NOMO-1 treated with DMSO at 0.1 percent for 48 hours (cell line): ENCODE measurements around the gene TRNAU1AP.
"Not testable (repeated sequence)": the region's sequence is repeated elsewhere in the genome, so short reads cannot be mapped to it uniquely, and the experiment has no call there.

Experiments
- DNase-seq: peaks from one replicate; lab custom pipeline; 2025; ENCODE audit not compliant: unreplicated experiment; lab: John Stamatoyannopoulos, UW

TRNAU1AP gene

DNA sequence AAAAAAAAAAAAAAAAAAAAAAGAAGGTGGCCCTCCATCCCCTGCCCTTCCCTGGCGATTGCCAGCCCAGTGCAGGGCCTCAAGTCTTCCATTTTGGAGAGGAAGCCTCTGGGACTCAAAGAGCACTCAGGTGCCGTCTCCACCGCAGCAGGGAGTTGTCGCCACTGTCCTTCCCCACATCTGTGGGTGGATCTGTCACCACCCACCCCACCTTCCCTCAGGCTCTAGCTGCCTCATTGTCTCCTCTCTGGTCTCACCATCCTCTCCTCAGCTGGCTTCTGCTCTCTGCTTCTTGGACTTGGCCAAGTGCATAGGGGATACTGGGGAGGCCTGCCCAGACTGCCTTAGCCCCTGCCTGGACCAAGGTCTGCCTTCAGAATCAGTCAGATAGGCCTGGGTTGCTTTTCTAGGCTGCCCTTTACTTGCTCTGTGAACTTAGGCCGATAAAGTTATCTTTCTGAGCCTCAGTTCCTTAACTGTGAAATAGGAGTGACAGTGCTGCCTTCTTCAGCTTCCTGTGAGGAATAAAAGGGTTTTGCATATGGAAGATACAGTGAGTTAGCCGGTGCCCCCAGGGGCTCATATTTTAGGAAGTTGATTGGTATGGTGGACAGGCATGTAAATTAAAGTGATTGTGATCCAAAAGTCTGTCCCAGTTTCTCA, 31.3 kb upstream of the TRNAU1AP start:
- DNase-seq, result no peak

DNA sequence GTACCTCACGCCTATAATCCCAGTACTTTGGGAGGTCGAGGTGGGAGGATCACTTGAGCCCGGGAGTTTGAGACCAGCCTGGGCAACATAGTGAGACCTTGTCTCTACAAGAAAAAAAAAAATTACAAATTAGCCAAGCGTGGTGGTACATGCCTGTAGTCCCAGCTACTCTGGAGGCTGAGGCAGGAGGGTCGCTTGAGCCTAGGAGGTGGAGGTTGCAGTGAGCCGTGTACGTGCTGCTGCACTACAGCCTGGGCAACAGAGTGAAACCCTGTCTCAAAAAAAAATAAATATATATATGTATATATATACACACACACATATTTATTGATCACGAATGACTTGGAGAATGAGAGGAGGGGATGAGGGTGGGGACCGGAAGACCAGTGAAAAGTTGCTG, 30.3 kb upstream of the TRNAU1AP start:
- not testable (repeated sequence) for DNase-seq

DNA sequence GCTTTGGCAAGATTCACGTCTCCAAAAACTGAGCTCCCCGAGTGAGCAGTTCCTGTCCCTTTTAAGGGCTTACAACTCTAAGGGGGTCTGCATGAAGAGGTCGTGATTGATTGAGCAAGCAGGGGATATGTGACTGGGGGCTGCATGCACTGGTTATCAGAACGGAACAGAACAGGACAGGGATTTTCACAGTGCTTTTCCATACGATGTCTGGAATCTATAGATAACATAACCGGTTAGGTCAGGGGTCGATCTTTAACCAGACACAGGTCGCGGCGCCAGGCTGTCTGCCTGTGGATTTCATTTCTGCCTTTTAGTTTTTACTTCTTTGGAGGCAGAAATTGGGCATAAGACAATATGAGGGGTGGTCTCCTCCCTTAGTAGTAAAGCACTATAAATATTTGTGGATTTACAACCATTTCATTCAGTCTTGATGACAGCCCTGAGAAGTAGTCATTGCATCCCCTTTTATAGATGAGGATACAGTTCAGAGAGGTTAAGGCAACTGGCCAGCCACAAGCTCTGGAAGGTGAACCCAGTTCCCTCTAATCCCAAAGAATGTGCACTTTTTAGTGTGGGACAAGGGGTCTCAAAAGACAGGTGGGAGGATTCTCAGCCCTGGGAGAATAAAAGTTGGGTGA, 27.8 kb upstream of the TRNAU1AP start:
- DNase-seq, result not testable (repeated sequence)

DNA sequence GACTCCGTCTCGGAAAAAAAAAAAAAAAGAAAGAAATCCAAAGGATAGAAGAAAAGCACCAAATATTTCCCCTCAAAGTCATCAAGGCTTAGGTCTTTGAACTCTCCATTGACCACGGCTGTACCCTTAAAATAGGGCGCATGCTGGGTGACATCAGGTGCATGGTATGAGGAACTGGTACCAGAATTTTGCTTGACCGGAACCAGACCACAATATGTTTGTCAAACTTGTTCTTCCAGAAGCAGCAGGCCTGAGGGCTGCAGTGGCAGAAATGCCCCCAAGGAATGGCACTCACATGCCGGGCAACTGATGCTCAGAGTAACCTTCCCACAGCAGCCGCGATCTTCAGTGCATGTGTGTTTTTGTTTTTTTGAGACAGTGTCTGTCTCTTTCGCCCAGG, 26.0 kb upstream of the TRNAU1AP start:
- no peak for DNase-seq

DNA sequence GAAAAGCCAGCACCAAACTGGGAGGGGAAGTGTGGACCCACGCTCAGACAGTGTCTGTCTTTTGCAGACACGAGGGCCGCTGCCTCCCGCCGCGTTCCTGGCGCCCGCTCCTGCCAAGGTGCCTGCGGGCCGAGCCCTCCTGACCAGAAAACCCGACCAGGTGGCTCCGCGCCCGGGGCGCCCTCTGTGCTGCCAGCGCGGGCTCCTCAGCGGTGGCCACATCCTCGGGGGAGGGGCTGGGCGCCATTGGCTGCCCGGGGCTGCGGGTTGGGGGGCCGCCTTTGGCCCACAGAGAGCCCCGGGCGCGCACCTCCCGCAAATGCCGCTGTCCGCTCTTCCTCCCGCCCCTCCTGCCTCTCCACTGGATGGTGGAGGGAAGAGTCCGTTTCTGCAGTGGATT, 22.4 kb upstream of the TRNAU1AP start:
- DNase-seq, result no peak

DNA sequence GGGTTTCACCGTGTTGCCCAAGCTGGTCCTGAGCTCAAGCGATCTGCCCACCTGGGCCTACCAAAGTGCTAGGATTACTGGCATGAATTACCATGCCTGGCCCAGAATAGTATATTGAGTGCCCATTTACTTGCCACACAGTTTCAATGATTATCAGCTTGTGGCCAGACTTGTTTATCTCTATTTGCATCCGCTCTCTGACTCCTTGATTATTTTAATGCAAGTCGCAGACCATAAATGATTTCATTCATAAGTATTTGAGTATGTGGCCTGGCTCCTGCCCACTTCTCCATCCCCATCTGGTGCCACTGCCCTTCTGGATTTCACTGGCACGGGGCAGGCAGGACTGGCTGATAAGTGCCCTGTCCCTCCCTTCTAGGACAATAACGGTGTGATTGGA, 18.2 kb upstream of the TRNAU1AP start:
- DNase-seq, result no peak

DNA sequence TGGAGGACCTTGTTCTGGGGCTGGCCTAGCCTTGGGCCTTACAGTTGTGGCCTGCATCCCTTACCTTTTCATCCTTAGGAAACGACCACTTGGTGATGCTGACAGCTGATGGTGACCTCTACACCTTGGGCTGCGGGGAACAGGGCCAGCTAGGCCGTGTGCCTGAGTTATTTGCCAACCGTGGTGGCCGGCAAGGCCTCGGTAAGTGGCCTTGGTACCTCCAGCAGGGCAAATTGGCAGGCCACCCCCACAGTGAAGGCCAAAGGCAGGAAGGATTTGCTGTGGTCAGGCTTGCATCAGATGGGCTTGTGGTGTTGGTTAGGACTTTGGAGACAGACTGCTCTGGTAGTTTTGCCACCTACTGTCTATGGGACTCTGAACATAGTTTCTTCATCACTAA, 17.7 kb upstream of the TRNAU1AP start:
- DNase-seq, result no peak

DNA sequence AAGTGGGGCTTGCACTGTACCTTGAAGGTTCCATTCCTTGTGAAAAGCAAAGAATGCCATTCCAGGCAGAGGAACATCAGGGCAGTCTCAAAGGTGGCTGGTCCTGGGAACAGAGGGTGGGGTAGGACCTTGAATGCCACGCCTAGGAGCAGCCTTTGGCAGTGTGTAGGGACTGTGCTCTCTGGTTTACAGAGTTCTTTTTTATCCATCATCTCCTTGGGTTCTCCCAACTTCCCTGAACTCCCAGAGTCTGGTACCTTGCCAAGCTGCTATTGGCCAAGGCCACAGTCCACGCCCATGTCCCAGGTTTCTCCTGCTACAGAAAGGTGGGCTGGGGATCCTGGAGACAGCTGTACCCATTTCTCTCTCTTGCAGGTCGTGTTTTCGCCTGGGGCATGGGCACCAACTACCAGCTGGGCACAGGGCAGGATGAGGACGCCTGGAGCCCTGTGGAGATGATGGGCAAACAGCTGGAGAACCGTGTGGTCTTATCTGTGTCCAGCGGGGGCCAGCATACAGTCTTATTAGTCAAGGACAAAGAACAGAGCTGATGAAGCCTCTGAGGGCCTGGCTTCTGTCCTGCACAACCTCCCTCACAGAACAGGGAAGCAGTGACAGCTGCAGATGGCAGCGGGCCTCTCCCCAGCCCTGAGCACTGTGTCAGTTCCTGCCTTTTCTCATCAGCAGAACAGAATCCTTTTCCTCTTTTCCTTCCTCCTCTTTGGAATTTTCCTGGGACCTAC, 15.3 kb upstream of the TRNAU1AP start:
- no peak for DNase-seq

DNA sequence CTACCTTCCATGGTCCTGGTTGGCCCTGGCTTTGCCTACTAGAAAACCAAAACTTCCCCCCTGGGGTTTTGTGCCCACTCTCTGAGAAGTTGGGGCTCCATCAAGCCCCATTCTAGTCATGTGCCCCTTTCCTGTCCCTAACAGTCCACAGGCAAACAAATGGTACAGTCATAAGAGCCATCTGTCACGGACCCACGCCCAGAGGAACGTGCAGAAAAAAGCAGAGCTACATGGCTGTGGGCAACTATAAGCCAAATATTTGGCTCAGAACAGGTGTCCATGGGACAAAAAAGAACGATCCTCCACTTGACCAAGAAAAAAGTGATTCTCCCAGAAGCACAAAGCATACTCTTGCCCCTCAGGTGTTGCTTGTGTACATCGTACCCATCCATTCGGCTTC, 14.6 kb upstream of the TRNAU1AP start:
- DNase-seq, result no peak

DNA sequence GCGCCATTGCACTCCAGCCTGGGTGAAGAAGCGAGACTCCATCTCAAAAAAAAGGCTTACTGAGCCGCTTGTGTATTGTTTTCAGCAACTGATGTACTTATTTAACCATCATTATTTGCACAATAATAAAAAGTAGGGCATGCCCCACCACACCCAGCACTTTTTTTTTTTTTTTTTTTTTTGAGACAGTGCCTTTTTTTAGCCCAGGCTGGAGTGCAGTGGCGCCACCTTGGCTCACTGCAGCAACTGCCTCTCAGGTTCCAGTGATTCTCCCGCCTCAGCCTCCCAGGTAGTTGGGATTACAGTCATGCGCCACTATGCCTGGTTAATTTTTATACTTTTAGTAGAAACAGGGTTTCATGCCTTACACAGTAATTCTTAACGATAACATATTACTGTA, 12.2 kb upstream of the TRNAU1AP start:
- no peak for DNase-seq

DNA sequence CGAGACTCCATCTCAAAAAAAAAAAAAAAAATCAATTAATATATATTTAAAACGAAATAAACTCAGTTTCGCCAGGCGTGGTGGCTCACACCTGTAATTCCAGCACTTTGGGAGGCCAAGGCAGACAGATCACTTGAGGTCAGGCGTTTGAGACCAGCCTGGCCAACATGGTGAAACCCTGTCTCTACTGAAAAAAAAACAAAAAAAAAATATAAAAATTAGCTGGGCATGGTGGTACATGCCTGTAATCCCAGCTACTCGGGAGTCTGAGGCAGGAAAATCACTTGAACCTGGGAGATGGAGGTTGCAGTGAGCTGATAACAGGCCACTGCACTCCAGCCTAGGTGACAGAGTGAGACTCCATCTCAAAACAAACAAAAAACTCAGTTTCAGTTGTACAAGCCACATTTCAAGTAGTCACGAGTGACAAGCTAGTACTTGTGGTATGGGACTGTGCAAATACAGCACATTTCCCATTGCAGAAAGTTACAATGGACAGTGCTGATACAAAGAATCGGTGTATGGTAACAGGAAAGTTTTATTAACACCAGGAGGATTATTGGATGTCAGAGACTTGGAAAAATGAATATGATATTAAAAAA, 11.4 kb upstream of the TRNAU1AP start:
- DNase-seq, result not testable (repeated sequence)

DNA sequence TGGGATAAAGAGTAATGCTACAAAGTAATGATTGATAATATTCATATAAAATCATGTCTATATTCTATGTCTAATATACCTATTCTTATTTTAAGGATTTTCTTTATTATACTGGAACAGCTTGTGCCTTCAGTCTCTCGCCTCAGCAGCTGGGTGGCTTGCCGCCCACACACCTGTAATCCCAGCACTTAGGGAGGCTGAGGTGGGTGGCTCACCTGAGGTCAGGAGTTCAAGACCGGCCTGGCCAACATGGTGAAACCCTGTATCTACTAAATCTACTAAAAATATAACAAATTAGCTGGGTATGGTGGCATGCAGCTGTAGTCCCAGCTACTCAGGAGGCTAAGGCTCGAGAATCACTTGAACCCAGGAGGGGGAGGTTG, 7.6 kb upstream of the TRNAU1AP start:
- DNase-seq, result no peak

DNA sequence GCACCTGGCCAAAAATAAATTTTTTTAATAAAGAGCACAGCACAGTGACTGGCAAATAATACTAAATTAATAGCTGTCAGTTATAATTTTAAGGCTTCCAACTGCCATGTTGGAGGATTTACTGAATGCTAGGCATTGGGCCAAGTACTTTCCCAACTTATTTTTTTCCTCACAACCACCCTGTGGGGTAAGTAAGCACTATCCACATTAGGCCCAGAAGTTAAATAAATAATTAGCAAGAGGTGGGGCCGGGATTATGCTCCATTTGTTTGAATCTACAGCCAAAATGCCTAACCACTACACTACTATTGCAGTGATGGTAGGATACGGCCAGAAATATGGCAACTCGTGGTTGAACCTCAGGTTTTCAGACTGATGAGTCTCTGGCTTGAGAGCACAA, 4.6 kb upstream of the TRNAU1AP start:
- DNase-seq, result no peak

DNA sequence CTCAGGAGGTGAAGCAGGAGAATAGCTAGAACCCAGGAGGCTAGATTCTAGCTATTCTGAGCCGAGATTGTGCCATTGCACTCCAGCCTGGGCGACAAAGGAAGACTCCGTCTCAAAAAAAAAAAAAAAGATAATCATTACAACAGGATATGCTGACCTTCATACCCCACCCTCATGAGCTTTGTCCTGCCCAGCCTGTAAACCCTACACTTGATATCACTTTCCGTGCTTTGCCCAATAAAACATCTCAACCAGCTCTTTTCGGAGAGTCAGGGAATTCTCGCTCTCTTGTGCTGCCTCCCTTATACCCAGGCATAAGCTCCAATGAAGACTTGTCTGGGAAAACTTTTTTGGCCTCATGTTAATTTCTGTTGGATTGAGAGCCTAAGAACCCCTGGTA, 1.5 kb upstream of the TRNAU1AP start:
- no peak for DNase-seq

DNA sequence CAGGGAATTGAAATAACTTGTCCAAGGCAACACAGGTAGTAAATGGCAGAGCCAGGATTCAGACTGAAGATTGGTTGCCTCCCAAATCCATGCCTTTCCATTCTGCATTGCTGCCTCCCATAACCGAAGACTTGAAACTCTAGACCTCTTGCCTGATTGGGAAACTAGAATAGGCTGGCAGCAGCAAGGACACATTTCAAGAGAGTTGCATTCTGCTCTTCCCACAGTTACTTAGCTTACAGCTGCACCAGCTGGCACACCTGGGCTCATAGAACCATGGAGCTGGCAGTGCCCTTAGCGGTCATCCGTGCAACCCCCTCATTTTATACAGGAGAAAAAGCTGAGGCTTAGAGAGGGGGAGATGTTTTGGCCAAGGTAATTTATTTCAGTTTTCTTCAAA, 8.0 kb downstream of the TRNAU1AP start:
- no peak for DNase-seq

DNA sequence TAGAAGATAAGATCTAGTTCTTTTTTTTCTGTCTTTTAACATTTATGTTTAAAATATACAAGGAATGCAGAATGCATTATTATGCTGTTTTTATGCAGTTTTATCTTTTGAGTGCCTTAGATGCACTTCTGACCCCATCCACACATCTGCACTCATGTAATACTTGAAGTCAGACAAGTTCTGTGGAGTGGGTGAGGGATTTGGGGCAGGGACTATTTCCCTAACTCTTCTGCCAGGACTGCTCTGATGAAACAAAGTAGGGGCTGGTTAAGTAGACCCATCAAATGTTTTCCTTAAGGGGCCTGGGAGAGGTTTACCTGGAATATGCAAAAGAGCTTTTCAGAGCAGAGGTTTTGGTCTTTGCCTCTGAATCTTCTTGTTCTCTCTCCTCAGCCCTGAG, 11.4 kb downstream of the TRNAU1AP start:
- no peak for DNase-seq

DNA sequence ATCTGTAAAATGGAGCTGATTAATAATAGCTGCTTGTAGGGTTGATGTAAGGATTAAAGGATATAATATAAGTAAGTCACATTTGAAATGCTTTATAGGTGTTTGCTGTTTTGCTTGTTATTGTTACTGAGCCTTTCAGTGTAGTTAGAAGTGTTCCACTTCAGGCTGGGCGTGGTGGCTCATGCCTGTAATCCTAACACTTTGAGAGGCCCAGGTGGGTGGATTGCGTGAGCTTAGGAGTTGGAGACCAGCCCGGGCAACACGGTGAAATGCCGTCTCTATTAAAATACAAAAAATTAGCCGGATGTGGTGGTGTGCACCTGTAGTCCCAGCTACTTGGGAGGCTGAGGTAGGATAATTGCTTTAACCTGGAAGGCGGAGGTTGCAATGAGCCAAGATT, 12.2 kb downstream of the TRNAU1AP start:
- DNase-seq, result no peak

DNA sequence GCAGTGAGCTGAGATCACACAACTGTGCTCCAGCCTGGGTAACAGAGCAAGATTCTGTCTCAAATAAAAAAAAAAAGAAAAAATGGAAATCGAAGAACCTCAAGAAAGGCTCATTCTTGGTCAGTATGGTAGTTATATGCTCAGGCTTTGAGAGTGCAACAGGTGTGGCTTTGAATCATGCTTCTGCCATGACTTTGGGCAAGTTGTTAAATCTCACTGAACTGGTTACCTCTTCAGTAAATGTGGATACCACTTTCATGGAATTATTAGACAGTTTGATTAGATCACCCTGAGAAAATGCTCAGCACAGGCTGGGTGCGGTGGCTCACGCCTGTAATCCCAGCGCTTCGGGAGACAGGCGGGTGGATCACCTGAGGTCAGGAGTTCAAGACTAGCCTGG, 12.8 kb downstream of the TRNAU1AP start:
- no peak for DNase-seq

DNA sequence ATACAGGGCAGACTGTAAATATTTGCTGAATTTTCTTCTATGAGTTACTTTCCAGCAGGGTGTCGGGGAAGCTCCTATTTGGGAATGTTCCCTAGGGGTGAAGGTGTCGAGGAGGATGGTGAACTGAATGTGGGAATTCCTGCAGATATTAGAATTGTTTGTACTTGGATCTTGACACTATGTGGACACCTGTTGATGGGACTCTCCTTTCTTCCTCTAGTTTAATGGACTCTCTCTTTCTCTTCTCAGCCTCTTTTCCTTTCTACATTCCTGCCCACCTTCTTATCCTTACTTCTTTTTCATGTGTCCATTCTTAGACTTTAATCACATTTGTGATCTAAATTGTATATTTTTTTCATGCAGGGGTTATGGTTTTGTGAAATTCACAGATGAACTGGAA, 14.0 kb downstream of the TRNAU1AP start:
- no peak for DNase-seq

DNA sequence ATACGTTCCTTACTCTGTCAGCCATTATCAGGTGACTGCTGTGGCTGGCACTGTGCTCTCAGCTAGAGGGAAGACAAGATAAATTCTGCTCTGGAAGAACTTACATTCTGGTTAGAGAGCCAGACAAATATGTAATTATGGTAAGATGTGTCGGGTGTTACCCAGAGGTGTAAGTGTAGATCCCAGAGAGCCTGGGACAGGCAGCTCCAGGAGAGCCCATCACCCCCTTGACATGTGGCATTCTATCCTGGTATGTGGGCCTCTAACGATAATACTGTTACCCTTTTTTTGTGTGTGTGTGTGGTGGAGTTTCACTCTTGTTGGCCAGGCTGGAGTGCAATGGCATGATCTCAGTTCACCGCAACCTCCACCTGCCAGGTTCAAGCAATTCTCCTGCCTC, 19.0 kb downstream of the TRNAU1AP start:
- no peak for DNase-seq

DNA sequence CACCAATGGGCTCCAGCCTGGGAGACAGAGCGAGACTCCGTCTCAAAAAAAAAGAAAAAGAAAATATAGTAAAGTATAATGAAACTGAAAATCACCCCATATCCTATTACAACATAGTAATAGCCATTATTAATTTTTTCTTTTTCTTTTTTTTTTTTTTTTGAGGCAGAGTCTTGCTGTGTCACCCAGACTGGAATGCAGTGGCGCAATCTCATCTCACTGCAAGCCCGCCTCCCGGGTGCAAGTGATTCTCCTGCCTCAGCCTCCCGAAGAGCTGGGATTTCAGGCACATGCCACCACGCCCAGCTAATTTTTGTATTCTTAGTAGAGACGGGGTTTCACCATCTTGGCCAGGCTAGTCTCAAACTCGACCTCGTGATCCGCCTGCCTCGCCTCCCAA, 20.0 kb downstream of the TRNAU1AP start:
- DNase-seq, result not testable (repeated sequence)

DNA sequence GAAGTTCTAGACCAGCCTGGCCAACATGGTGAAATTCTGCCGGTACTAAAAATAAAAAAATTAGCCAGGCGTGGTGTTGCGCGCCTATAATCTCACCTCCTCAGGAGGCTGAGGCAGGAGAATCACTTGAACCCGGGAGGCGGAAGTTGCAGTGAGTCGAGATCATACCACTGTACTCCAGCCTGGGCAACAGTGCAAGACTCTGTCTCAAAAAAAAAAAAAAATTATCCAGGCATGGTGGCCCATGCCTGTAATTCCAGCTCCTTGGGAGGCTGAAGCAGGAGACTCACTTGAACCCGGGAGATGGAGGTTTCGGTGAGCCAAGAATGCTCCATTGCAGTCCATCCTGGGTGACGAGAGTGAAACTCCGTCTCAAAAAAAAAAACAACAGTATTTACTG, 20.7 kb downstream of the TRNAU1AP start:
- DNase-seq, result no peak
